Stomach (tissue), 4 donors: ENCODE results near the gene CGAS.

Source experiments
- POLR2A ChIP-seq, 4 donors: fragments of 450-650 bp; IDR thresholded peaks; one replicate each; pipeline ENCODE4 v1.6.1; 2016; ENCODE audit warnings: antibody characterized with exemption in 4 of 4, control low read depth in 2 of 4, mild to moderate bottlenecking in 1 of 4, moderate library complexity in 1 of 4
- TF ChIP-seq, protein P1 (sequence below), 7 experiments: fragments of 450-650 bp in 4 of 7; fragments of 200-600 bp in 3 of 7; sonication (generic) in 3 of 7; IDR thresholded peaks; one replicate each; pipeline ENCODE4 v1.5.1; 2016 to 2019; ENCODE audit warnings: antibody characterized with exemption in 7 of 7, control low read depth in 2 of 7, mild to moderate bottlenecking in 1 of 7

DNA sequence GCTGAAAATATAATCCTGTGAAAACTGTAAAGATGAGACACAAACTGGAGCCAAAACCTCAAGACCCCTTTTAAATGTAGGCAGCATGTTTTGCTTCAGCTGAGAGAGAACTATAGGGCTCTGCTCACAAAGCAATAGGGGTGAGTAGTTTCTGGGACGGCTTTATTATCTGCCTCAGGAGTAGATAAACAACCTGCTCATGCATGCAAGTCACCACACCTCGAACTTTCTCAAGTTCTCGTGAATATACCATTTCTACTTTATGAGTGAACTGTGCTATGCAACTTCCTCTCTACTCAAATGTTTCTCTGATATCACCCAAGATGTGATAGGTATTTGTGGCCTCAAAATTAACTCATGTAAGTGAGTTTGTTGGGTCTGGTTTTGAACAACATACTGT lies 74.9 kb downstream of the CGAS start:
- TF ChIP-seq, protein P1, sequence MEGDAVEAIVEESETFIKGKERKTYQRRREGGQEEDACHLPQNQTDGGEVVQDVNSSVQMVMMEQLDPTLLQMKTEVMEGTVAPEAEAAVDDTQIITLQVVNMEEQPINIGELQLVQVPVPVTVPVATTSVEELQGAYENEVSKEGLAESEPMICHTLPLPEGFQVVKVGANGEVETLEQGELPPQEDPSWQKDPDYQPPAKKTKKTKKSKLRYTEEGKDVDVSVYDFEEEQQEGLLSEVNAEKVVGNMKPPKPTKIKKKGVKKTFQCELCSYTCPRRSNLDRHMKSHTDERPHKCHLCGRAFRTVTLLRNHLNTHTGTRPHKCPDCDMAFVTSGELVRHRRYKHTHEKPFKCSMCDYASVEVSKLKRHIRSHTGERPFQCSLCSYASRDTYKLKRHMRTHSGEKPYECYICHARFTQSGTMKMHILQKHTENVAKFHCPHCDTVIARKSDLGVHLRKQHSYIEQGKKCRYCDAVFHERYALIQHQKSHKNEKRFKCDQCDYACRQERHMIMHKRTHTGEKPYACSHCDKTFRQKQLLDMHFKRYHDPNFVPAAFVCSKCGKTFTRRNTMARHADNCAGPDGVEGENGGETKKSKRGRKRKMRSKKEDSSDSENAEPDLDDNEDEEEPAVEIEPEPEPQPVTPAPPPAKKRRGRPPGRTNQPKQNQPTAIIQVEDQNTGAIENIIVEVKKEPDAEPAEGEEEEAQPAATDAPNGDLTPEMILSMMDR (IDR thresholded peaks at IDR 0.05), result no peak
- TF ChIP-seq POLR2A (IDR thresholded peaks at IDR 0.05), result no peak
